Liver (tissue), 9 donors: Measurements from ENCODE around the gene FARS2. TPM values are rescaled to one million over a fixed set of nuclear protein-coding genes. Genes with fewer than 3 reads are reported as not detected.

Experiments used
- DNase-seq: peaks from one replicate; pipeline ENCODE4 v3.0.0-alpha.2; 2017; ENCODE audit warnings: low spot score
- H3K27ac ChIP-seq, 2 donors: one replicate each; pipeline ENCODE4 v1.7.0; 2013; ENCODE audit warnings: inconsistent platforms in 2 of 2, low read length in 2 of 2, control low read depth in 1 of 2, low read depth in 1 of 2, mild to moderate bottlenecking in 1 of 2
- H3K27me3 ChIP-seq, 4 donors: one replicate each; pipeline versions ENCODE4 v1.6.1 to v1.7.0; 2013; ENCODE audit warnings: low read length in 3 of 4, inconsistent platforms in 1 of 4, mild to moderate bottlenecking in 1 of 4, moderate library complexity in 1 of 4; ENCODE audit not compliant: control insufficient read depth in 4 of 4, insufficient read depth in 4 of 4
- H3K36me3 ChIP-seq, 4 donors: one replicate each; pipeline versions ENCODE4 v1.6.1 to v1.7.0; 2013; ENCODE audit warnings: low read length in 3 of 4, mild to moderate bottlenecking in 3 of 4, low read depth in 1 of 4, moderate library complexity in 1 of 4; ENCODE audit not compliant: control insufficient read depth in 4 of 4, insufficient read depth in 3 of 4
- H3K4me1 ChIP-seq, 4 donors: one replicate each; pipeline versions ENCODE4 v1.6.1 to v1.7.0; 2013; ENCODE audit warnings: low read length in 3 of 4, mild to moderate bottlenecking in 3 of 4, moderate library complexity in 1 of 4; ENCODE audit not compliant: control insufficient read depth in 4 of 4, insufficient read depth in 4 of 4
- H3K4me3 ChIP-seq, 3 donors: one replicate each; pipeline versions ENCODE4 v1.6.1 to v1.7.0; 2013; ENCODE audit warnings: low read length in 3 of 3, control low read depth in 1 of 3, low read depth in 1 of 3, mild to moderate bottlenecking in 1 of 3
- H3K9ac ChIP-seq, 2 donors: one replicate each; pipeline ENCODE4 v1.7.0; 2013; ENCODE audit warnings: low read length in 2 of 2, mild to moderate bottlenecking in 2 of 2, moderate library complexity in 2 of 2, control low read depth in 1 of 2, low read depth in 1 of 2
- H3K9me3 ChIP-seq, 4 donors: one replicate each; pipeline versions ENCODE4 v1.6.1 to v1.7.0; 2013; ENCODE audit warnings: low read length in 3 of 4; ENCODE audit not compliant: control insufficient read depth in 4 of 4
- ATF3 ChIP-seq: IDR thresholded peaks from 2 replicates; pipeline ENCODE4 v1.6.1; 2016; ENCODE audit warnings: antibody characterized with exemption
- CTCF ChIP-seq: fragments of 150-350 bp; IDR thresholded peaks from 2 replicates; pipeline ENCODE4 v1.5.1; 2017; ENCODE audit warnings: improper control_type of control experiment, low read depth, low read length; ENCODE audit not compliant: missing input control
- EGR1 ChIP-seq, 2 donors: IDR thresholded peaks; 2 replicates each; pipeline ENCODE4 v1.6.1; 2016 to 2018; ENCODE audit warnings: antibody characterized with exemption in 2 of 2, low read depth in 2 of 2
- FOXA1 ChIP-seq: IDR thresholded peaks from 2 replicates; pipeline ENCODE4 v1.6.1; 2016; ENCODE audit warnings: antibody characterized with exemption
- FOXA2 ChIP-seq: IDR thresholded peaks from 2 replicates; pipeline ENCODE4 v1.6.1; 2016; ENCODE audit warnings: antibody characterized with exemption
- GABPA ChIP-seq, 2 donors: IDR thresholded peaks in 1 of 2; conservative IDR thresholded peaks in 1 of 2; 2 replicates each; pipeline ENCODE4 v1.6.1; 2016; ENCODE audit warnings: antibody characterized with exemption in 2 of 2, mild to moderate bottlenecking in 1 of 2, moderate library complexity in 1 of 2
- HNF4A ChIP-seq, 2 donors: conservative IDR thresholded peaks; 2 replicates each; pipeline ENCODE4 v1.6.1; 2016; ENCODE audit warnings: antibody characterized with exemption in 2 of 2, mild to moderate bottlenecking in 2 of 2
- HNF4G ChIP-seq: IDR thresholded peaks from 2 replicates; pipeline ENCODE4 v1.6.1; 2016; ENCODE audit warnings: antibody characterized with exemption
- JUND ChIP-seq, 2 donors: IDR thresholded peaks; 2 replicates each; pipeline ENCODE4 v1.6.1; 2016; ENCODE audit warnings: antibody characterized with exemption in 2 of 2
- MAX ChIP-seq: IDR thresholded peaks from 2 replicates; pipeline ENCODE4 v1.6.1; 2016; ENCODE audit warnings: antibody characterized with exemption
- NR2F2 ChIP-seq: IDR thresholded peaks from 2 replicates; pipeline ENCODE4 v1.6.1; 2016; ENCODE audit warnings: antibody characterized with exemption
- RAD21 ChIP-seq, 2 donors: IDR thresholded peaks; 2 replicates each; pipeline ENCODE4 v1.6.1; 2016; ENCODE audit warnings: antibody characterized with exemption in 2 of 2, mild to moderate bottlenecking in 2 of 2
- REST ChIP-seq: IDR thresholded peaks from 2 replicates; pipeline ENCODE4 v1.6.1; 2016; ENCODE audit warnings: antibody characterized with exemption, mild to moderate bottlenecking
- RXRA ChIP-seq, 2 donors: IDR thresholded peaks; 2 replicates each; pipeline ENCODE4 v1.6.1; 2017 to 2018; ENCODE audit warnings: antibody characterized with exemption in 2 of 2, mild to moderate bottlenecking in 1 of 2
- SP1 ChIP-seq: IDR thresholded peaks from 2 replicates; pipeline ENCODE4 v1.6.1; 2018; ENCODE audit warnings: antibody characterized with exemption, mild to moderate bottlenecking
- TAF1 ChIP-seq: conservative IDR thresholded peaks from 2 replicates; pipeline ENCODE4 v1.6.1; 2016; ENCODE audit warnings: antibody characterized with exemption, mild to moderate bottlenecking
- YY1 ChIP-seq: IDR thresholded peaks from 2 replicates; pipeline ENCODE4 v1.6.1; 2016; ENCODE audit warnings: antibody characterized with exemption, mild to moderate bottlenecking
- ZBTB33 ChIP-seq: IDR thresholded peaks from 2 replicates; pipeline ENCODE4 v1.6.1; 2016; ENCODE audit warnings: antibody characterized with exemption
- WGBS: extraction: QIAGEN DNeasy Blood & Tissue Kit; methylation state at CpG from one replicate; pipeline ENCODE4 v1.1.7; 2013; 5-methylcytosine and 5-hydroxymethylcytosine counted together
- polyA plus RNA-seq, 2 donors: library from polyadenylated mRNA; stranded (reverse) in 1 of 2; unstranded in 1 of 2; fragments of 200-250 nt in 1 of 2; fragments of >200 nt in 1 of 2; fragmentation: Nextera tagmentation in 1 of 2; extraction: Ambion mirVana in 1 of 2; gene quantifications; one replicate each; pipeline versions ENCODE4 v1.2.1 to v1.2.3, GENCODE V29; 2013 to 2015
- total RNA-seq, 2 donors: library from RNA; depleted of rRNA; stranded (reverse); fragments of >200 nt; gene quantifications; one replicate each; pipeline ENCODE4 v1.2.3, GENCODE V29; 2014
- donor health status: healthy.
- donor health status: healthy.
- donor health status: healthy.
- donor health status: healthy.
- donor health status: healthy.

The FARS2 gene
- total and polyA plus RNA-seq, 4 donors = 7.8 to 25.9 (median 11.2) TPM

- 95% methylated on average over 4 of the region's 4 CpGs for WGBS
- TF ChIP-seq ATF3 = no peak
- no peak for TF ChIP-seq FOXA1
- TF ChIP-seq SP1 = no peak
- TF ChIP-seq GABPA (IDR thresholded peaks at IDR 0.05 in 1 of 2, conservative IDR thresholded peaks at IDR 0.05 in 1 of 2) = no peak
- TF ChIP-seq EGR1 (IDR thresholded peaks at IDR 0.05; ENCODE audit: low read depth in 2 of 2) = no peak
- TF ChIP-seq REST = no peak
- TF ChIP-seq YY1 = no peak
- no peak for TF ChIP-seq RXRA (IDR thresholded peaks at IDR 0.05)
- no peak for TF ChIP-seq TAF1
- no peak for TF ChIP-seq ZBTB33
- no peak for TF ChIP-seq JUND (IDR thresholded peaks at IDR 0.05)
- TF ChIP-seq FOXA2 = no peak
- TF ChIP-seq HNF4A (conservative IDR thresholded peaks at IDR 0.05) = no peak
- TF ChIP-seq NR2F2 = no peak
These were observed 23.5 kb upstream of the FARS2 start for GRCh38 chr6:5237805-5238204.

GRCh38 chr6:5238336-5238735, 23.0 kb upstream of the FARS2 start:
- WGBS = 95% methylated on average over 1 of the region's 1 CpG
- Histone ChIP-seq H3K27me3 (no peaks in the 10 kb centered on the region), H3K27ac (no peak overlapping the region), H3K9me3 (no peaks in the 10 kb centered on the region), H3K9ac (no peak overlapping the region), H3K36me3 (peaks cover 0 to 2% (median 0%) of the 10 kb centered on the region in 4 donors), H3K4me3 (no peak overlapping the region), H3K4me1 (no peaks in the 10 kb centered on the region)
- no peak for DNase-seq
- TF ChIP-seq EGR1 (IDR thresholded peaks at IDR 0.05; ENCODE audit: low read depth in 2 of 2) (no peak), HNF4G (no peak), NR2F2 (no peak), CTCF (no peak), FOXA1 (no peak), HNF4A (conservative IDR thresholded peaks at IDR 0.05) (no peak), ATF3 (no peak), GABPA (IDR thresholded peaks at IDR 0.05 in 1 of 2, conservative IDR thresholded peaks at IDR 0.05 in 1 of 2) (no peak), MAX (no peak), RAD21 (IDR thresholded peaks at IDR 0.05) (no peak), FOXA2 (no peak), ZBTB33 (no peak), REST (no peak), RXRA (IDR thresholded peaks at IDR 0.05) (no peak)

More at GRCh38 chr6:5237805-5238204, 23.5 kb upstream of the FARS2 start:
- no peak overlapping the region for H3K27ac ChIP-seq
- H3K9me3 ChIP-seq = no peaks in the 10 kb centered on the region
- no peak overlapping the region for H3K9ac ChIP-seq
- no peaks in the 10 kb centered on the region for H3K4me1 ChIP-seq
- H3K4me3 ChIP-seq = no peak overlapping the region
- peaks cover 0 to 2% (median 0%) of the 10 kb centered on the region in 4 donors for H3K36me3 ChIP-seq
- no peak for DNase-seq
- H3K27me3 ChIP-seq = no peaks in the 10 kb centered on the region
